Stimulated activated CD8-positive, alpha-beta memory T cell treated with anti-CD3 and anti-CD28 coated beads, Interleukin-12 subunit alpha, Interleukin-12 subunit beta, amount 100 ng/mL, for 24 hours (primary cell): ENCODE data around the gene MLX.
"Not testable (repeated sequence)": the region's sequence is repeated elsewhere in the genome, so short reads cannot be mapped to it uniquely, and the experiment has no call there.

Source experiments
- DNase-seq: peaks from one replicate; pipeline ENCODE4 v3.0.0-alpha.2; 2020; ENCODE audit errors: extremely low read depth

MLX gene

DNA sequence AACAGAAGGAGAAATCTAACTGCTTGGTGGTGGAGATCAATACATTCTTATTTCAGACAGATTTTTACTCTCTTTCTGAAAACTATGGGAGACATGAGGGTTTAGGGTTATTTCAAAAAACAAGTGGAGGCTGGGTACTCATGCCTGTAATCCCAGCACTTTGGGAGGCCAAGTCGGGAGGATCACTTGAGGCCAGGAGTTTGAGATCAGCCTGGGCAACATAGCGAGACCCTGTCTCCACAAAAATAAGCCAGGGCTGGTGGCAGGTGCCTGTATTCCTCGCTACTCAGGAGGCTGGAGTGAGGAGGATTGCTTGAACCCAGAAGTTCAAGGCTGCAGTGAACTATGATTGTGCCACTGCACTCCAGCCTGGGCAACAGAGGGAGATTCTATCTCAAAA is 55.1 kb downstream of the MLX start:
- DNase-seq = not testable (repeated sequence)
